ENCODE data around the gene GOSR2.
A peak's percentile ranks its signal among the peaks of the same experiment; 100 is the strongest.
"Not testable (repeated sequence)": the region's sequence is repeated elsewhere in the genome, so short reads cannot be mapped to it uniquely, and the experiment has no call there.

The GOSR2 gene

GRCh38 chr17:46935658-46936266 lies 12.8 kb downstream of the GOSR2 start:
- no peak for DNase-seq

DNA sequence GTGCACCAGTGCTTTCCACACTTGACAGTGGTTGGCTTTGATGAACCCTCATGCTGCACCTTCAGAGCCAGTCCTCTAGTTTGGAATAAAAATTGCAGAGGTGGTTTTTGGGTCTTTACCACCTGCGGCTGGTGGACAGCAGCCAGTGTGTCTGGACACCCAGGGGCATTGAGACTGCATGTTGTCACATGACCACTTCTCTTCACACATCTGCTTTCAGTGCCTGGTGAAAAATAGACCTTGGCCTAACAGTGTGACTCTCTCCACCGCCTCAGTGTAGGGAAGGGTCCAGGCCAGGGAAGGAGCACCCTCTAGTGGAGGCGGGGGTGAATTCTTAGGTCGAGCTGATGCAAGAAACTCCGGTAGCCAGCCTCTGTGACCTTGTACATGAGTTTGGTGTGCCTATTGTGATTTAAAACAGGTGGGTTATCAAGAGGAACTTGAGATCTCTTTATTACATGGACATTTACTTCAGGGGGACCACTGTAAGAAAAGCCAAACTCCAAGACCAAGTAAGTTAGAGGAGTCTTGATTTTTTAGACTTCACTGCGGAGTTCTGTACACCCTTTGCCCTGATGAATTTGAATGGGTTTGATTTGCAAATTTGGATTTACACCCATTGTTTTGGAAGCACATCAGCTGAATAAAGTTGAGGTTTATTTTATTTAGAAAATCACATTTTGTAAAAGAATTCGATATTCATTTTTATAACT lies 17.9 kb downstream of the GOSR2 start:
- peak; percentile 80 for DNase-seq

DNA sequence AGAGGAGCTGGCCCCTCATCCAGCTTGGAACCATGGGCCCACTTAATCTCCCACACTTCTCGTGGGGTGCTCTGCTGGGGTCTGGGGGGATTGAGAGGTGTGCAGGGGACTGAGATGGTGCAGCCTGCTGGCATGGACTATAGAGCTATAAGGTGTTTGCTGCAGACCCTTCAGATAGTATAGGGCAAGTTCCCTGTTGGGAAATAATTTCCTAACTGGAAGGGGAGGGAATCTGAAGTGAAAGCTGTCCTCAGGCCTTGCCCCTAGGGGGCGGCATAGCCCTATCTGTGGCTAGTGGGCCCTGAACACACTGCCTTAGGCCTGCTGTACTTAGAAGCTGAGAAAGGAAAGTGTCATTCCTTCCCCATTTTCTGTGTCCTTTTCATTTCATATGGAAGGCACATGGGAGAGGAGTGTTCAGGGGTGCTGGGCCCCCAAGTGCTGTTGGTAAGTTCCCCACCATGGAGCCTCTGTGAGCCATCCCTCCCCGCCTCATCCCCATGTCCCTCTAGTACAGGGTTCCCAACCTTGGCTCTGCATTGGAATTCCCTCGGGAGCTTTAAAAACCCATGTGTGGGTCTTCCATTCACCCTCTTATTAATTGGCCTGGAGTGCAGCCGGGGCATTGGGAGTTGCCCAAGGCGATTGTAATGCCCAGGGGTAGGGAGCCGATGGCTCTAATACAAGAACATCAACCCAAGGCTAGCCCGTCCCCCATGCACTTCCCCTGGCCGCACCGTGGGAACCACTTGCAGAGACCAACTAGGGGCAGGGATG lies 19.7 kb downstream of the GOSR2 start:
- DNase-seq: peak; percentile 71

GRCh38 chr17:46943218-46943500 lies 20.2 kb downstream of the GOSR2 start:
- no peak for DNase-seq

GRCh38 chr17:46943501-46944393 lies 20.8 kb downstream of the GOSR2 start:
- DNase-seq: peak; percentile 36

- DNase-seq: no peak
Measured at GRCh38 chr17:46944931-46945330, 22.0 kb downstream of the GOSR2 start.

DNA sequence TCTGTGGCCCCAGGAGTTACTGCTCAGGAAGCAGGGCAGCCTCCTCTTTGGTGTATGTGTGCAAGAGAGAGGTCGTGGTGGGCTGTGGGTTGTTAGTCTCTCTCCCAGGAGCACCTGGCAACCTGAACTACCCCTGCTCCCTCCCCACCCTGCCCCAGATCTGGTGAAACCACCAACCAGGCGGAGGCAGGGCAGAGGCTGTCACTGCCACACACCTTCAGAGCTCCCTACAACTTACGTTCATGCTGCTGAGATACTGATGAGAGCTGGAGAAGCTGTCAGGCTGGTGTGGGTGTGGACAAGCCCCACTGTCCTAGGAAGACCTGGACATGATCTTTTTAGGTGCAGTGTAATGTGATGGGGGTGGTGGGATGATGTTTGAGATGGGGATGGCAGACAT lies 24.3 kb downstream of the GOSR2 start:
- DNase-seq: no peak

DNA sequence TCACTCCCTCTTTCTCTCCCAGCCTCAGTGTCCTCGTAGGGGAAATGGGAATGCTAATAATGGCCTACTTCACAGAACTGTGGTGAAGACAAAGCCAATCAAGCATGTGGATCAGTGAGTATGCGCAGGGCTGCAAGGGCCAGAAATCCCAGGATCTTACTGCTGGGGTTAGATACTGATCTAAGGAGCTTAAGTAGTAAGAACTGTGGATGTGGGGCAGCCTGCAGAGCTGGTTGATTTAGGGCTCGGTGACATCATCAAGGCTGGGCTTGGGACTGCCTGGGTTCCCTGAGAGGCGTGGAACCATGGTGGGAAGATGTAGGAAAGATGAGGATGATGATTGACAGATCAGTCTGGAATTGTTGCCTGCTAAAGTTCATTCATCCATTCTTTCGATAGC lies 25.6 kb downstream of the GOSR2 start:
- no peak for DNase-seq

GRCh38 chr17:46949291-46950174 lies 26.6 kb downstream of the GOSR2 start:
- DNase-seq: no peak

DNA sequence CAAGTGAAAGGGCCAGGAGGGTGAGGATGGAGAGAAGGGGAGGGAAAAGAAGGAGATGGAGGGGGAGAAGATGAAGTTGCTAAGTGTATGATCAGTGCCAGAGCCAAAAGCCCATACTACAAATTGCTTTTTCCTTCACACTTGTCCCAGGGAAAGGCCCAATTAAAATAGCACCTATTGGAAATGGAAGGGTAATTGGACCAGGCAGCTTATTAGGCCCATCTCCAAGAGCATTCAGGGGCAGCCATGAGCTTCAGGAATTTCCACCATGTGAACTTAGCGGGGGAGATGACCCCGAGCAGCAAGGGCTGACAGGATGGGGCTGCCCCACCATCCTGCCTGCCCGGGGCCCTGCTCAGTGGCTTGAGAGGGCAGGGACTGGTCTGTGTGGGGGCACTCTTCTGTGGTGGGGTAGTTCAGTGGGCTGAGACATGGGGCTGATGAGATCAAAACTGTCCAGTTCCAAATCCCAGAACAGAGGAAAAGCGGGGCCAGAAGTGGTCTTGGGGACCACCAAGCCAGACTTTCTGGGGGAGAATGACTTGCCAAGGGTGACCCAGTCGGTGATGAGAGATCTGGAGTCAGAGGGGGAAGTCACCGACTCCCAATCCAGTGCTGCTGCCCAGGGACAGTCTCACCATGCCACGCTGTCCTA lies 27.5 kb downstream of the GOSR2 start:
- DNase-seq: no peak

- DNase-seq: no peak
Measured at GRCh38 chr17:46950997-46951621, 28.1 kb downstream of the GOSR2 start.

GRCh38 chr17:46951706-46952105 lies 28.7 kb downstream of the GOSR2 start:
- no peak for DNase-seq

DNA sequence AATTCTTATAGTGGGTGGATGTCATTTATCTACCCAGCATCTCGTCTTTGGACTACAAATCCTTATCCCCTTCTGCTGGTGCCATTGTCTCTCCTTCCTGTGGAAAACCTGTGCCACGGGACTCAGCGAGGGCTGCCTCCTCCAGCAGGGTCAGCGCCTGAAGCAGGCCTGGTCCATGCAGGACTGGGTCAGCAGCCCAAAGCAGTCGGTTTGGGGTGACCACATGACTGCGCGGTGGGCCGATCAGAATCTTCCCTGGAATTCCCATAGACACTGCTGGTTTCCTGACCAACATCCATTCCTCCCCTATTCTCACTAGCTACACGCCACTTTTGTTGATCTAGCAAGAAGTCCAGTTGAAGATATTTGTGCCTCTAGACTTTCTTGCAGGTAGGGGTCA lies 29.2 kb downstream of the GOSR2 start:
- DNase-seq: no peak

- DNase-seq: not testable (repeated sequence)
Measured at GRCh38 chr17:46953191-46953590, 30.2 kb downstream of the GOSR2 start.

DNA sequence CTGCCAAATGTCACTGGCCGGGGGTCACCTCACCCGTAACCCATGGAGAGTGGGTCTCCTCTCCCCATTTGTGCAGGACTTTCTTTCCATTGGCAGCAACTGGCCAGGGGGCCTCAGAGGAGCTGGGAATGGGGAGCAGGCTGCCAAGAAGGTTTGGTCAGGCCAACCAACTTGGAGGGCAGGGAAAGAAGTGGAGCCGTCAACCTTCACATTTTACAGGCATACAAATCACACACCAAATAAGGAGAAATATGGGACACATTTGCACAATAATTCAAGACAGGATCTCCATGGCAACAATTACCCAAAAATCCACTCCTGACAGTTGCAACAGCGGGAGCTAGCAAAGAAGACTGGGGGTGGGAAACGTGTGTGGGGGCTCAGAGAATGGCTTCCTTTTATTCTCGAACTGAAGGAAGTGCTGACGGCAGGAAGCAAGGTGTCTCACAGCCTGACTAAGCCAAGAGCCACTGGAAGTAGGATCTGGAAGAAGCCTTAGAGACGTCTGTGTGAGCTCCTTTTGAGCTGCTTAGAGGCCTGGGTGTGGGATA lies 35.2 kb downstream of the GOSR2 start:
- no peak for DNase-seq

DNA sequence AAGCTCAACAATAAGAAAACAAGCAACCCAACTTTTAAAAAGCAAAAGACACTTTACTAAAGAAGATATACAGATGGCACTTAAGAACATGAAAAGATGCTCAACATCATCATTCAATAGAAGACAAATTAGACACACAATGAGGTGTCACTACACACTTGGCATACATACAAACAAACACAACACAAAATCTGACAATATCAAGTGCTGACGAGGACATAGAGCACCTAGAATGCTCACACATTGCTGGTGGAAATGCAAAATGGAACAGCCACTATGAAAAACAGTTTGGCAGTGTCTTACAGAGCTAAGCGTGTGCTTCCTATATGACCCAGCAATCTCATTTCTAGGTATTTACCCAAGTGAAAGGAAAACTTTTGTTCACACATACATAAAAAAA lies 37.2 kb downstream of the GOSR2 start:
- no peak for DNase-seq

DNA sequence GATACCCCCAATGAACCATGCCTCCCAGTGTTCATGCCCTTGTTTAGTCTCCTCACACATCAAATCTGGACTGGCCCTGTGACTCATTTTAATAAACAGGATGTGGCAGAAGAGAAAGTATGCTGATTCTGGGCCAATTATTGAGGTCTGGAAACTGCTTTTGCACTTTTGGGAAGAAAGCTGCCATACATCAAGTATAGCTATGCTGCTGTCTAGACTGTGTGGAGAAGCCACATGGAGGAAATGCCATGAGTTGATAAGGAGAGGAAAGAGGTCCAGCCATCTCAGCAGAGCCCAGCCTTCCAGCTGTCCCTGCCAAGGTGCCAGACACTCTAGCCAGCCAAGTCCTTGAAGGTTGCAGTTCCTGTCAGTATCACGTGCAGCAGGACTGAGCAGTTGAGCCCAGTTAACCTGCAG lies 39.4 kb downstream of the GOSR2 start:
- DNase-seq: no peak

DNA sequence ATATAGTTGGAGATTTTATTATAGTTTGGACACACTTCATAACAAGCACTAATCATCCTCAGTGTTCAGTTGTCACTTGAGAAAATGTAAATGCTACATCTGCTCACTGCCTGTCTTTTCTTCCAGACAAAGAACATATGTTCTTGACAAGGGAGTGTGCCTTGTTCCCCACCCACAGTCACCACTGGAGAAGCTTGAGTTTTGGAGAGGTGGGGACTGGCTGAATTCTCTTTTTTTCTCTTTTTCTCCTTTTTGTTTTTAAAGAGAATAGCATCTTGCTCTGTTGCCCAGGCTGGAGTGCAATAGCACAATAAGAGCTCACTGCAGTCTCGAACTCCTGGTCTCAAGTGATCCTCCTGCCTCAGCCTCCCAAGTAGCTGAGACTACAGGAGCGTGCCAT lies 40.6 kb downstream of the GOSR2 start:
- DNase-seq: no peak

- no peak for DNase-seq
Measured at GRCh38 chr17:46964315-46965265, 41.6 kb downstream of the GOSR2 start.

Measured in stimulated activated CD8-positive, alpha-beta memory T cell treated with anti-CD3 and anti-CD28 coated beads, Interleukin-4, amount 100 ng/mL, for 48 hours (primary cell).